ENCODE measurements around the gene GRK5.

DNA sequence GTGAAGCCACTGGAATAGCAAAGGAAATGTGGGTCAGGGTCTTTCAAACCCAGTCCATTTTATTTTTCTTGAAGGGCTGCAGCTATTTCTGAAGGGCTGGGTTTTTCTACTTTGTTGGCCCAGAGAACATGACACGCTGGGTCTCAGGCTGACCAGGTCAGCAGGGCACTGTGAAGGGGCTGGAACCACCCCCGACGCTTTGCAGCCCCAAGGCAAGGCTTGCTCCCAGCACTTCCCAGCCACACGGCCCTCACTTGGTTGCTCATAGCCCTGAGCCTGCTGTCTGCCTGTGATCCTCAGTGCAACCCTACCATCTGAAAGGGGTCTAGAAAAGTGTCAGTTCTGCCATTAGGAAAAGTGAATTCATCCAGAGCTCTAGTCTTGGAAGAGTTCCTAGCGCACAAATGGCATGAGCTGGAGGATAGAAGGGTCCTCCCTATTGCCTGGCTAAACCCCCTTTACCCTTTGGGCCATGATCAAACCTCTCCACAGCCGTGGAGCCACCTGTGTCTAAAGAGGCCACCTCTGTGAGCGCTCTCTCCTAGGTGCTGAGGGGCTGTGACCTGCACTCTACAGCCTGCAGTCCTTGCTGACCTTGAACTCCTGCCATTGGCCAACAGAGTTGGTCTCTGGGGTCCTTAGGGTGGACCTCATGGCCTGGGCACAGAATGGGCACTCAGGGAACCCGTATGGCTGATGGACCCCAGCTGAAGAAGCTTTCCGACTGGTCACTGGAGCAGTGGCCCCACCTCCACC is 203.2 kb downstream of the GRK5 start:
- TF ChIP-seq, protein P1, sequence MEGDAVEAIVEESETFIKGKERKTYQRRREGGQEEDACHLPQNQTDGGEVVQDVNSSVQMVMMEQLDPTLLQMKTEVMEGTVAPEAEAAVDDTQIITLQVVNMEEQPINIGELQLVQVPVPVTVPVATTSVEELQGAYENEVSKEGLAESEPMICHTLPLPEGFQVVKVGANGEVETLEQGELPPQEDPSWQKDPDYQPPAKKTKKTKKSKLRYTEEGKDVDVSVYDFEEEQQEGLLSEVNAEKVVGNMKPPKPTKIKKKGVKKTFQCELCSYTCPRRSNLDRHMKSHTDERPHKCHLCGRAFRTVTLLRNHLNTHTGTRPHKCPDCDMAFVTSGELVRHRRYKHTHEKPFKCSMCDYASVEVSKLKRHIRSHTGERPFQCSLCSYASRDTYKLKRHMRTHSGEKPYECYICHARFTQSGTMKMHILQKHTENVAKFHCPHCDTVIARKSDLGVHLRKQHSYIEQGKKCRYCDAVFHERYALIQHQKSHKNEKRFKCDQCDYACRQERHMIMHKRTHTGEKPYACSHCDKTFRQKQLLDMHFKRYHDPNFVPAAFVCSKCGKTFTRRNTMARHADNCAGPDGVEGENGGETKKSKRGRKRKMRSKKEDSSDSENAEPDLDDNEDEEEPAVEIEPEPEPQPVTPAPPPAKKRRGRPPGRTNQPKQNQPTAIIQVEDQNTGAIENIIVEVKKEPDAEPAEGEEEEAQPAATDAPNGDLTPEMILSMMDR (IDR thresholded peaks at IDR 0.05) = no peak
- TF ChIP-seq EP300 (IDR thresholded peaks at IDR 0.05) = no peak
